Measurements from ENCODE around the gene COL9A1. TPM values are rescaled to one million over a fixed set of nuclear protein-coding genes. Genes with fewer than 3 reads are reported as not detected.
A peak's percentile ranks its signal among the peaks of the same experiment; 100 is the strongest.

The COL9A1 gene
- total and polyA plus RNA-seq, 4 donors: 0.02 to 1.7 (median 0.06) TPM; not detected in 1

- no peak for TF ChIP-seq CTCF (IDR thresholded peaks at IDR 0.05; ENCODE audit: control extremely low read depth, extremely low read depth)
- 42 to 46% methylated on average over 2 of the region's 2 CpGs for WGBS, 2 donors
- no peak overlapping the region for H3K27ac ChIP-seq (ENCODE audit: low read depth in 1 of 2, low read length in 1 of 2)
- DNase-seq (peak in 2 of 3 donors; percentile 35 to 44), ATAC-seq (ENCODE audit: insufficient read depth, low FRiP score) (no peak)
- no peak overlapping the region for H3K9ac ChIP-seq (ENCODE audit: insufficient read depth in 1 of 2, low read length in 2 of 2)
- H3K9me3 ChIP-seq (ENCODE audit: control insufficient read depth in 4 of 4, insufficient read depth in 3 of 4, low read length in 3 of 4): no peaks in the 10 kb centered on the region
- peaks cover 0 to 81% (median 81%) of the 10 kb centered on the region in 3 donors for H3K27me3 ChIP-seq (ENCODE audit: control insufficient read depth in 3 of 3, insufficient read depth in 3 of 3, low read length in 2 of 3)
- no peaks in the 10 kb centered on the region for H3K36me3 ChIP-seq (ENCODE audit: control insufficient read depth in 4 of 4, insufficient read depth in 4 of 4, low read length in 4 of 4)
- H3K4me1 ChIP-seq (ENCODE audit: control insufficient read depth in 5 of 5, insufficient read depth in 5 of 5, low read length in 5 of 5): peaks cover 0 to 11% (median 0%) of the 10 kb centered on the region in 5 donors
- no peak overlapping the region for H3K4me3 ChIP-seq
Measured at GRCh38 chr6:70289299-70289698, 13.6 kb downstream of the COL9A1 start.

- Histone ChIP-seq H3K27me3 (ENCODE audit: control insufficient read depth in 3 of 3, insufficient read depth in 3 of 3, low read length in 2 of 3) (peaks cover 0 to 88% (median 76%) of the 10 kb centered on the region in 3 donors), H3K4me1 (ENCODE audit: control insufficient read depth in 5 of 5, insufficient read depth in 5 of 5, low read length in 5 of 5) (peaks cover 0 to 18% (median 10%) of the 10 kb centered on the region in 5 donors), H3K27ac (ENCODE audit: low read depth in 1 of 2, low read length in 1 of 2) (no peak overlapping the region), H3K9me3 (ENCODE audit: control insufficient read depth in 4 of 4, insufficient read depth in 3 of 4, low read length in 3 of 4) (peaks cover 0 to 2% (median 0%) of the 10 kb centered on the region in 4 donors), H3K4me3 (no peak overlapping the region), H3K36me3 (ENCODE audit: control insufficient read depth in 4 of 4, insufficient read depth in 4 of 4, low read length in 4 of 4) (no peaks in the 10 kb centered on the region), H3K9ac (ENCODE audit: insufficient read depth in 1 of 2, low read length in 2 of 2) (no peak overlapping the region)
- TF ChIP-seq CTCF (IDR thresholded peaks at IDR 0.05; ENCODE audit: control extremely low read depth, extremely low read depth): no peak
- ATAC-seq (ENCODE audit: insufficient read depth, low FRiP score) (no peak), DNase-seq (no peak)
- 80 to 85% methylated on average over 5 of the region's 5 CpGs for WGBS, 2 donors
Measured at GRCh38 chr6:70286905-70287304, 16.0 kb downstream of the COL9A1 start.

- no peak for TF ChIP-seq CTCF (IDR thresholded peaks at IDR 0.05; ENCODE audit: control extremely low read depth, extremely low read depth)
- peaks cover 0 to 90% (median 79%) of the 10 kb centered on the region in 3 donors for H3K27me3 ChIP-seq (ENCODE audit: control insufficient read depth in 3 of 3, insufficient read depth in 3 of 3, low read length in 2 of 3)
- H3K36me3 ChIP-seq (ENCODE audit: control insufficient read depth in 4 of 4, insufficient read depth in 4 of 4, low read length in 4 of 4): no peaks in the 10 kb centered on the region
- DNase-seq (no peak), ATAC-seq (ENCODE audit: insufficient read depth, low FRiP score) (no peak)
- peaks cover 0 to 16% (median 10%) of the 10 kb centered on the region in 5 donors for H3K4me1 ChIP-seq (ENCODE audit: control insufficient read depth in 5 of 5, insufficient read depth in 5 of 5, low read length in 5 of 5)
- no peak overlapping the region for H3K27ac ChIP-seq (ENCODE audit: low read depth in 1 of 2, low read length in 1 of 2)
- WGBS, 2 donors: 81 to 84% methylated on average over 4 of the region's 4 CpGs
- H3K9me3 ChIP-seq (ENCODE audit: control insufficient read depth in 4 of 4, insufficient read depth in 3 of 4, low read length in 3 of 4): peaks cover 0 to 2% (median 0%) of the 10 kb centered on the region in 4 donors
- H3K4me3 ChIP-seq: no peak overlapping the region
- H3K9ac ChIP-seq (ENCODE audit: insufficient read depth in 1 of 2, low read length in 2 of 2): no peak overlapping the region
Measured at GRCh38 chr6:70285201-70285600, 17.7 kb downstream of the COL9A1 start.

All from lung (tissue), 12 donors.